NAMALWA (cell line): ENCODE results near the gene MTHFD1L.
"Not testable (repeated sequence)": the region's sequence is repeated elsewhere in the genome, so short reads cannot be mapped to it uniquely, and the experiment has no call there.

ENCODE experiments used
- DNase-seq: peaks from one replicate; pipeline ENCODE4 v3.0.0-alpha.2; 2015; ENCODE audit warnings: low spot score

MTHFD1L gene

GRCh38 chr6:151041686-151042085, 176.2 kb downstream of the MTHFD1L start:
- no peak for DNase-seq

- not testable (repeated sequence) for DNase-seq
Observed at GRCh38 chr6:151042911-151043330, 177.4 kb downstream of the MTHFD1L start.

GRCh38 chr6:151043944-151044343, 178.4 kb downstream of the MTHFD1L start:
- no peak for DNase-seq

- no peak for DNase-seq
Observed at GRCh38 chr6:151044465-151045441, 179.3 kb downstream of the MTHFD1L start.

- not testable (repeated sequence) for DNase-seq
Observed at GRCh38 chr6:151045511-151046222, 180.2 kb downstream of the MTHFD1L start.

GRCh38 chr6:151051164-151051563, 185.7 kb downstream of the MTHFD1L start:
- DNase-seq = no peak

- DNase-seq = no peak
Observed at GRCh38 chr6:151052021-151052646, 186.6 kb downstream of the MTHFD1L start.

- no peak for DNase-seq
Observed at GRCh38 chr6:151054306-151054705, 188.8 kb downstream of the MTHFD1L start.

- DNase-seq = no peak
Observed at GRCh38 chr6:151056230-151056907, 190.9 kb downstream of the MTHFD1L start.

GRCh38 chr6:151057061-151057460, 191.6 kb downstream of the MTHFD1L start:
- no peak for DNase-seq

- no peak for DNase-seq
Observed at GRCh38 chr6:151058021-151058733, 192.7 kb downstream of the MTHFD1L start.

GRCh38 chr6:151059612-151060095, 194.2 kb downstream of the MTHFD1L start:
- DNase-seq = no peak

- no peak for DNase-seq
Observed at GRCh38 chr6:151060096-151060765, 194.7 kb downstream of the MTHFD1L start.

- DNase-seq = no peak
Observed at GRCh38 chr6:151060766-151061531, 195.4 kb downstream of the MTHFD1L start.

- DNase-seq = no peak
Observed at GRCh38 chr6:151063352-151063751, 197.8 kb downstream of the MTHFD1L start.

GRCh38 chr6:151063842-151064647, 198.5 kb downstream of the MTHFD1L start:
- DNase-seq = no peak

- DNase-seq = no peak
Observed at GRCh38 chr6:151065027-151065815, 199.7 kb downstream of the MTHFD1L start.
